Nephron (organoid): Measurements from ENCODE around the gene RNF13.

Source experiments
- H3K27ac Mint-ChIP-seq, 3 experiments: 2 replicates each; pipeline ENCODE4 v1.8.0; 2020; ENCODE audit warnings: mixed read lengths in 3 of 3, mild to moderate bottlenecking in 2 of 3, moderate library complexity in 1 of 3
- H3K27me3 Mint-ChIP-seq: 2 replicates; pipeline ENCODE4 v1.8.0; 2021; ENCODE audit warnings: low read depth, mild to moderate bottlenecking, moderate library complexity, mixed read lengths
- H3K36me3 Mint-ChIP-seq: 2 replicates; pipeline ENCODE4 v1.8.0; 2020; ENCODE audit warnings: low read depth, mixed read lengths
- H3K4me1 Mint-ChIP-seq: 2 replicates; pipeline ENCODE4 v1.8.0; 2020; ENCODE audit warnings: mixed read lengths
- H3K4me3 Mint-ChIP-seq, 3 experiments: 2 replicates each; pipeline ENCODE4 v1.8.0; 2020; ENCODE audit warnings: mild to moderate bottlenecking in 3 of 3, mixed read lengths in 3 of 3, moderate library complexity in 2 of 3
- H3K9me3 Mint-ChIP-seq: 2 replicates; pipeline ENCODE4 v1.8.0; 2020; ENCODE audit warnings: mixed read lengths
- TF ChIP-seq, protein P1 (sequence below), 3 experiments: fragments of 200-600 bp; sonication (generic); IDR thresholded peaks; one replicate each; pipeline ENCODE4 v1.5.0; 2021; ENCODE audit warnings: antibody characterized with exemption in 3 of 3; ENCODE audit not compliant: unreplicated experiment in 3 of 3

The RNF13 gene

DNA sequence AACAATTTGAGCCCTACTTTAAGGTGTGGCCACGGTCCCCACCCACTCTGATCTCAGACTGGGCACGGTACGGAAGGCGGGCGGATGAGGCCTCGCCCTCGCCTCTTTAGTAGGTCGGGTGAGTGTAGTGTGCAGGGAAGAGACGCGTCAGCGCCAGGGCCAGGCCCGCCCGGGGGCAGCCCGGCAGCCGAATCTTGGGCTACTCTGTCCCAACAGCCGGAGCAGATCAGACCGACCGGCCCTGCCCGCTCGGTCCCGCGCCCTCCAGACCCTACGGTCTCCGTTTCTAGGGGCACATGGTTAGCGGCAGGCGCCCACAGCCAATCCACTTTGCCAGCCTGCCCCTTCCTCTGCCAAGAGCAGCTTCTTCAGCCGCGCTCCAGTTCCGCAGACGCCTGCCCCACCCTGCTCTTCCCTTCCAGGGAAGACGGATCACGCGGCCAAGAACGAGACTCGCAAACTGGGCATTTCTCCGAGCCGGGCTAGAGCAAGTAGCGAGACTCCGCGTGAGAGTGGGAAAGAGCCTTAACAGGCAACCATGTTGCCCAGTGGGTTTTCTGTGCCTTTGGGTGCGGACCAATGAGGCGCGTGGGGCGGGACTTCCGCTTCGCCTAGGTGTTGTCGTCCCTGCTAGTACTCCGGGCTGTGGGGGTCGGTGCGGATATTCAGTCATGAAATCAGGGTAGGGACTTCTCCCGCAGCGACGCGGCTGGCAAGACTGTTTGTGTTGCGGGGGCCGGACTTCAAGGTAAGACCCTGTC, at the start of gene RNF13:
Gene RNF13, plus strand, starts transcription at position 610 of the 761 bp plus-strand sequence. CDS start 32,812 bp downstream, outside the sequence.
- peak within 1 kb of the TSS; percentile 99 for H3K27ac Mint-ChIP-seq
- H3K9me3 Mint-ChIP-seq, result no peaks in the 10 kb centered on the region
- H3K36me3 Mint-ChIP-seq, result no peaks in the 10 kb centered on the region
- H3K4me1 Mint-ChIP-seq, result peaks cover 39% of the 10 kb centered on the region
- H3K4me3 Mint-ChIP-seq, result peak within 1 kb of the TSS; percentile 98 to 100 (median 100)
- TF ChIP-seq, protein P1, sequence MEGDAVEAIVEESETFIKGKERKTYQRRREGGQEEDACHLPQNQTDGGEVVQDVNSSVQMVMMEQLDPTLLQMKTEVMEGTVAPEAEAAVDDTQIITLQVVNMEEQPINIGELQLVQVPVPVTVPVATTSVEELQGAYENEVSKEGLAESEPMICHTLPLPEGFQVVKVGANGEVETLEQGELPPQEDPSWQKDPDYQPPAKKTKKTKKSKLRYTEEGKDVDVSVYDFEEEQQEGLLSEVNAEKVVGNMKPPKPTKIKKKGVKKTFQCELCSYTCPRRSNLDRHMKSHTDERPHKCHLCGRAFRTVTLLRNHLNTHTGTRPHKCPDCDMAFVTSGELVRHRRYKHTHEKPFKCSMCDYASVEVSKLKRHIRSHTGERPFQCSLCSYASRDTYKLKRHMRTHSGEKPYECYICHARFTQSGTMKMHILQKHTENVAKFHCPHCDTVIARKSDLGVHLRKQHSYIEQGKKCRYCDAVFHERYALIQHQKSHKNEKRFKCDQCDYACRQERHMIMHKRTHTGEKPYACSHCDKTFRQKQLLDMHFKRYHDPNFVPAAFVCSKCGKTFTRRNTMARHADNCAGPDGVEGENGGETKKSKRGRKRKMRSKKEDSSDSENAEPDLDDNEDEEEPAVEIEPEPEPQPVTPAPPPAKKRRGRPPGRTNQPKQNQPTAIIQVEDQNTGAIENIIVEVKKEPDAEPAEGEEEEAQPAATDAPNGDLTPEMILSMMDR (IDR thresholded peaks at IDR 0.05; ENCODE audit: unreplicated experiment in 3 of 3), result no peak
- H3K27me3 Mint-ChIP-seq, result no peaks in the 10 kb centered on the region

GRCh38 chr3:149763565-149764195, 49.3 kb upstream of the RNF13 start:
- Mint-ChIP-seq H3K9me3 (no peaks in the 10 kb centered on the region), H3K27ac (no peak overlapping the region), H3K4me3 (no peak overlapping the region), H3K27me3 (peaks cover 16% of the 10 kb centered on the region), H3K36me3 (no peaks in the 10 kb centered on the region), H3K4me1 (no peaks in the 10 kb centered on the region)
- TF ChIP-seq, protein P1 (IDR thresholded peaks at IDR 0.05; ENCODE audit: unreplicated experiment in 3 of 3), result no peak

- Mint-ChIP-seq H3K9me3 (no peaks in the 10 kb centered on the region), H3K4me1 (no peaks in the 10 kb centered on the region), H3K27me3 (peaks cover 16% of the 10 kb centered on the region), H3K4me3 (no peak overlapping the region), H3K36me3 (no peaks in the 10 kb centered on the region), H3K27ac (no peak overlapping the region)
- TF ChIP-seq, protein P1 (IDR thresholded peaks at IDR 0.05; ENCODE audit: unreplicated experiment in 3 of 3), result no peak
These were observed 48.7 kb upstream of the RNF13 start for GRCh38 chr3:149764302-149764701.

DNA sequence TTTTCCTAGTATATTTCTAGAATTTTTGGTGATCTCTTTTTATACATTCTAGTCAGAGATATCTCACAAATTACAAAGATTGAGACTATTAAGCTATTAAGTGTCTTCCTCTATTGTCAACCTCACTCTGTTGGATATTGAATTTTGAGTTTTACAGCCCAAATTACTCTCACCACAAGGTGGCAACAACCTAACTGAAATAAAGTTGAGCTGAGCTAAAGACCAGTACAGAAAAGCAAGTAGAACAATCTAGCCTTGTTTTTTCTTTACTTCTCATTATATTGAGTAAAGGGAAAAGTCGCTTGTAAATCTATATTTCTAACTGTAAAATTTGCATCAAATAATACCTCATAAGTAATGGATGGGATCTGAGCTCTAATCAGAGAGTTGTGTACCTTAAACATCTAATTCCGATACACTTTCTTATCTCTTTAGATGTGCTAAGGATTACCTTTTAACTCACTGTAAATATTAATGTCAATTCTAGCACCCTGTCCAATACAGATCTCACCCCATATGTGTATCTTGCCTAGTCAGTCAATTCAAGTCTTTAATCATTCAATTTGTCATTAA, 47.2 kb upstream of the RNF13 start:
- H3K4me1 Mint-ChIP-seq, result no peaks in the 10 kb centered on the region
- no peaks in the 10 kb centered on the region for H3K36me3 Mint-ChIP-seq
- peaks cover 10% of the 10 kb centered on the region for H3K27me3 Mint-ChIP-seq
- no peak overlapping the region for H3K27ac Mint-ChIP-seq
- TF ChIP-seq, protein P1 (IDR thresholded peaks at IDR 0.05; ENCODE audit: unreplicated experiment in 3 of 3), result peak; percentile 41 to 59 (median 50)
- H3K9me3 Mint-ChIP-seq, result no peaks in the 10 kb centered on the region
- H3K4me3 Mint-ChIP-seq, result no peak overlapping the region

DNA sequence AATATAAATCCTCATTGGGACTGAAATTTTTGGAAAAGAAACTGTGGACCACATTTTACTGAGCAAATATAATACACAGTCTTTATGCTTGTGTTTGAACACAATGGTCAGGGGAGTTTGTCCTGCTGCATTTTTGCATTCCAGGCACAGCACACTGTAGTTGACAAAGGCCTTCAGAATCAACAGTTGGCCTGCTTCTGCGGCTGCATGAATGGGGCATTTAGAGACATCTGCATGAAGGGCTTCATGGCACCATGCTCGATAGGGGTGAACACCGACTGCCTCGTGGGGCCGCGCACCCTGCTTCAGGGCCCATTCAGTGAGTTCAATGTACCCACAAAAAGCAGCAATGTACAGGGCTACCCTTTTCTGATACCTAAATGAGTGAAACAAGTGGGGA, 45.3 kb upstream of the RNF13 start:
- no peak overlapping the region for H3K27ac Mint-ChIP-seq
- no peaks in the 10 kb centered on the region for H3K4me1 Mint-ChIP-seq
- no peak overlapping the region for H3K4me3 Mint-ChIP-seq
- TF ChIP-seq, protein P1 (IDR thresholded peaks at IDR 0.05; ENCODE audit: unreplicated experiment in 3 of 3), result no peak
- no peaks in the 10 kb centered on the region for H3K36me3 Mint-ChIP-seq
- H3K27me3 Mint-ChIP-seq, result peaks cover 13% of the 10 kb centered on the region
- H3K9me3 Mint-ChIP-seq, result no peaks in the 10 kb centered on the region
